Measurements from ENCODE around the gene PER2. TPM values are rescaled to one million over a fixed set of nuclear protein-coding genes. Genes with fewer than 3 reads are reported as not detected.

Gene PER2
- total RNA-seq, 2 donors from 2014 or later: 5.2 to 9.4 TPM

DNA sequence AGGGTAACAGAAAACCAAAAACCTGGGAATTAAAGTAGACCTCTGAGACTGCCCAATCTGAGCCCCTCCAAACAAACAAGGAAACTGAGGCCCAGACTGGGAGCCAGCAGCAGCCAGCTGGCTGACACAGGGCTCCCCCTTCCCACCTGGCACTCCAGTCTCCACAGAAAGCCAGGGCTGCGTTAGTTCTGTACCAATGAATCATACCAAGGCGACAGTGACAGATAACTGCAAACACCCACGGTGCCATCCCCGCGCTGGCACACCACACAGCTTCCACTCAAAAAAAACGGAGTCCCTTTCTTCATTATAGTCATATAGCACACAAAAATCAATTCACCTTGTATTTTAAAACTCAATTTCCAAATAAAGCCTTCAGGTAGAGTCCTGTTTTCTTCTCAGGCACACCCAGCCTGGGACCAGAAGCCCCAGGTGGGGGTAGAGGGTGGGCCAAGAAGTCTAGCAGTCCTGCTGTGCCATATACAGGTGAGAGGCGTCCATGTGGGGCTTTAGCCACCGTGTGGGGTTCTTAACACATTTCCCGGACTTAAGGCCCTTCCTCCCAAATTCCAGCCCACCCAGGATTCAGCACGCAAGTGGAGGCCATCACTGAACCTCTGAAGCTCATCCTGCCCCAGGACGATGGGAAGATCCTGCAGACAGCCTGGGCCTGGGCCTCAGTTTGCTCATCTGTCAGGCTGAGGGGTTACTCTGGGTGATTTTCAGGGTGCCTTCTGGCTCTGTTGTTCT is 1.2 kb downstream of the PER2 start:
- Histone ChIP-seq H3K36me3 (no peaks in the 10 kb centered on the region), H3K9me3 (no peaks in the 10 kb centered on the region), H3K4me1 (peaks cover 0 to 68% of the 10 kb centered on the region in 2 donors), H3K27ac (peak overlapping the region; percentile 88 to 93), H3K27me3 (no peaks in the 10 kb centered on the region), H3K4me3 (peak overlapping the region; percentile 75 to 84)
- TF ChIP-seq, protein P1, sequence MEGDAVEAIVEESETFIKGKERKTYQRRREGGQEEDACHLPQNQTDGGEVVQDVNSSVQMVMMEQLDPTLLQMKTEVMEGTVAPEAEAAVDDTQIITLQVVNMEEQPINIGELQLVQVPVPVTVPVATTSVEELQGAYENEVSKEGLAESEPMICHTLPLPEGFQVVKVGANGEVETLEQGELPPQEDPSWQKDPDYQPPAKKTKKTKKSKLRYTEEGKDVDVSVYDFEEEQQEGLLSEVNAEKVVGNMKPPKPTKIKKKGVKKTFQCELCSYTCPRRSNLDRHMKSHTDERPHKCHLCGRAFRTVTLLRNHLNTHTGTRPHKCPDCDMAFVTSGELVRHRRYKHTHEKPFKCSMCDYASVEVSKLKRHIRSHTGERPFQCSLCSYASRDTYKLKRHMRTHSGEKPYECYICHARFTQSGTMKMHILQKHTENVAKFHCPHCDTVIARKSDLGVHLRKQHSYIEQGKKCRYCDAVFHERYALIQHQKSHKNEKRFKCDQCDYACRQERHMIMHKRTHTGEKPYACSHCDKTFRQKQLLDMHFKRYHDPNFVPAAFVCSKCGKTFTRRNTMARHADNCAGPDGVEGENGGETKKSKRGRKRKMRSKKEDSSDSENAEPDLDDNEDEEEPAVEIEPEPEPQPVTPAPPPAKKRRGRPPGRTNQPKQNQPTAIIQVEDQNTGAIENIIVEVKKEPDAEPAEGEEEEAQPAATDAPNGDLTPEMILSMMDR (IDR thresholded peaks at IDR 0.05): no peak
- no peak for DNase-seq (ENCODE audit: low spot score)

- peak overlapping the region in 1 of 2 donors; percentile 75 for H3K4me3 ChIP-seq
- H3K27ac ChIP-seq: peak overlapping the region; percentile 88 to 93
- DNase-seq (ENCODE audit: low spot score): peak; percentile 85
- H3K4me1 ChIP-seq: peaks cover 0 to 68% of the 10 kb centered on the region in 2 donors
- H3K9me3 ChIP-seq: no peaks in the 10 kb centered on the region
- H3K36me3 ChIP-seq: no peaks in the 10 kb centered on the region
- TF ChIP-seq, protein P1 (IDR thresholded peaks at IDR 0.05): no peak
- H3K27me3 ChIP-seq: no peaks in the 10 kb centered on the region
Measured at GRCh38 chr2:238286551-238286950, 1.9 kb downstream of the PER2 start.

GRCh38 chr2:238286095-238286494 is 2.3 kb downstream of the PER2 start:
- no peak overlapping the region for H3K4me3 ChIP-seq
- H3K36me3 ChIP-seq: no peaks in the 10 kb centered on the region
- no peaks in the 10 kb centered on the region for H3K27me3 ChIP-seq
- no peaks in the 10 kb centered on the region for H3K9me3 ChIP-seq
- no peak for DNase-seq (ENCODE audit: low spot score)
- TF ChIP-seq, protein P1 (IDR thresholded peaks at IDR 0.05): no peak
- H3K4me1 ChIP-seq: peaks cover 0 to 67% of the 10 kb centered on the region in 2 donors
- peak overlapping the region; percentile 88 to 93 for H3K27ac ChIP-seq

- peak; percentile 97 for DNase-seq (ENCODE audit: low spot score)
- no peak overlapping the region for H3K4me3 ChIP-seq
- peak overlapping the region; percentile 88 to 93 for H3K27ac ChIP-seq
- no peaks in the 10 kb centered on the region for H3K27me3 ChIP-seq
- H3K9me3 ChIP-seq: no peaks in the 10 kb centered on the region
- no peaks in the 10 kb centered on the region for H3K36me3 ChIP-seq
- H3K4me1 ChIP-seq: peaks cover 0 to 63% of the 10 kb centered on the region in 2 donors
- TF ChIP-seq, protein P1 (IDR thresholded peaks at IDR 0.05): no peak
Measured at GRCh38 chr2:238285653-238286082, 2.7 kb downstream of the PER2 start.

- Histone ChIP-seq H3K4me1 (peaks cover 0 to 57% of the 10 kb centered on the region in 2 donors), H3K9me3 (no peaks in the 10 kb centered on the region), H3K36me3 (no peaks in the 10 kb centered on the region), H3K4me3 (no peak overlapping the region), H3K27ac (peak overlapping the region; percentile 88 to 93), H3K27me3 (no peaks in the 10 kb centered on the region)
- TF ChIP-seq, protein P1 (IDR thresholded peaks at IDR 0.05): no peak
- DNase-seq (ENCODE audit: low spot score): no peak
Measured at GRCh38 chr2:238284802-238285515, 3.5 kb downstream of the PER2 start.

All from right atrium auricular region (tissue), 2 donors.